ENCODE results near the gene DFFA. TPM values are rescaled to one million over a fixed set of nuclear protein-coding genes. Genes with fewer than 3 reads are reported as not detected.

Gene DFFA
- total and polyA plus RNA-seq, 4 donors = 10.6 to 20.0 (median 14.3) TPM

GRCh38 chr1:10489291-10490055, 17.1 kb upstream of the DFFA start:
- TF ChIP-seq EGR1 (IDR thresholded peaks at IDR 0.05; ENCODE audit: low read depth in 2 of 2) = no peak
- peak; percentile 16 for TF ChIP-seq YY1 (IDR thresholded peaks at IDR 0.05)
- TF ChIP-seq FOXA1 (IDR thresholded peaks at IDR 0.05) = peak; percentile 65
- no peak for TF ChIP-seq ZBTB33 (IDR thresholded peaks at IDR 0.05)
- TF ChIP-seq ATF3 (IDR thresholded peaks at IDR 0.05) = no peak
- TF ChIP-seq CTCF (IDR thresholded peaks at IDR 0.05; ENCODE audit: low read depth, low read length, missing input control) = no peak
- TF ChIP-seq HNF4A (conservative IDR thresholded peaks at IDR 0.05) = peak; percentile 58 to 60
- peak; percentile 23 for TF ChIP-seq NR2F2 (IDR thresholded peaks at IDR 0.05)
- TF ChIP-seq RXRA (IDR thresholded peaks at IDR 0.05) = peak; percentile 41 to 51
- TF ChIP-seq REST (IDR thresholded peaks at IDR 0.05) = peak; percentile 21
- no peak for TF ChIP-seq HNF4G (IDR thresholded peaks at IDR 0.05)
- TF ChIP-seq FOXA2 (IDR thresholded peaks at IDR 0.05) = peak; percentile 88
- TF ChIP-seq SP1 (IDR thresholded peaks at IDR 0.05) = peak; percentile 31
- TF ChIP-seq GABPA (IDR thresholded peaks at IDR 0.05 in 1 of 2, conservative IDR thresholded peaks at IDR 0.05 in 1 of 2) = no peak
- TF ChIP-seq MAX (IDR thresholded peaks at IDR 0.05) = no peak
- TF ChIP-seq TAF1 (conservative IDR thresholded peaks at IDR 0.05) = no peak
- TF ChIP-seq JUND (IDR thresholded peaks at IDR 0.05) = peak in 1 of 2 donors; percentile 10
- TF ChIP-seq RAD21 (IDR thresholded peaks at IDR 0.05) = no peak
- Histone ChIP-seq H3K27ac (ENCODE audit: low read depth in 1 of 2, low read length in 2 of 2) (peak overlapping the region; percentile 29 to 63), H3K27me3 (ENCODE audit: control insufficient read depth in 4 of 4, insufficient read depth in 4 of 4, low read length in 3 of 4) (no peaks in the 10 kb centered on the region), H3K9me3 (ENCODE audit: control insufficient read depth in 4 of 4, low read length in 3 of 4) (no peaks in the 10 kb centered on the region), H3K36me3 (ENCODE audit: control insufficient read depth in 4 of 4, insufficient read depth in 3 of 4, low read depth in 1 of 4, low read length in 3 of 4) (no peaks in the 10 kb centered on the region), H3K4me1 (ENCODE audit: control insufficient read depth in 4 of 4, insufficient read depth in 4 of 4, low read length in 3 of 4) (peaks cover 4 to 46% (median 39%) of the 10 kb centered on the region in 4 donors), H3K4me3 (ENCODE audit: low read depth in 1 of 3, low read length in 3 of 3) (peak overlapping the region; percentile 19 to 39 (median 37)), H3K9ac (ENCODE audit: low read depth in 1 of 2, low read length in 2 of 2) (no peak overlapping the region)
- 14% methylated on average over 4 of the region's 4 CpGs for WGBS
- DNase-seq (ENCODE audit: low spot score) = no peak
